Ascending aorta (tissue), 2 donors: Measurements from ENCODE around the gene MUSTN1. TPM values are rescaled to one million over a fixed set of nuclear protein-coding genes. Genes with fewer than 3 reads are reported as not detected.

ENCODE experiments used
- DNase-seq, 2 donors: peaks; one replicate each; pipeline ENCODE4 v3.0.0-alpha.2; 2019; ENCODE audit warnings: low spot score in 2 of 2
- H3K27ac ChIP-seq, 2 donors: fragments of 200-600 bp; sonication (generic); one replicate each; pipeline ENCODE4 v1.5.1; 2016 to 2017; ENCODE audit warnings: mild to moderate bottlenecking in 1 of 2
- H3K27me3 ChIP-seq: fragments of 200-600 bp; sonication (generic); one replicate; pipeline ENCODE4 v1.5.1; 2017
- H3K36me3 ChIP-seq, 2 donors: fragments of 200-600 bp; sonication (generic); one replicate each; pipeline ENCODE4 v1.5.1; 2016
- H3K4me1 ChIP-seq, 2 donors: fragments of 200-600 bp; sonication (generic); one replicate each; pipeline ENCODE4 v1.5.1; 2016 to 2017; ENCODE audit warnings: mild to moderate bottlenecking in 1 of 2
- H3K4me3 ChIP-seq, 2 donors: fragments of 200-600 bp; sonication (generic); one replicate each; pipeline ENCODE4 v1.5.1; 2016 to 2017; ENCODE audit warnings: mild to moderate bottlenecking in 1 of 2
- H3K9me3 ChIP-seq, 2 donors: fragments of 200-600 bp; sonication (generic); one replicate each; pipeline ENCODE4 v1.5.1; 2016
- CTCF ChIP-seq, 3 experiments: fragments of 200-600 bp in 2 of 3; fragments of 450-650 bp in 1 of 3; sonication (generic) in 2 of 3; IDR thresholded peaks; one replicate each; pipeline ENCODE4 v1.5.1; 2016 to 2019; ENCODE audit warnings: antibody characterized with exemption in 3 of 3, mild to moderate bottlenecking in 1 of 3, moderate library complexity in 1 of 3
- intact Hi-C: fragments of 100-400 bp; cut with DNase I; formaldehyde crosslinking; loops from one replicate; pipeline ENCODE4 v1.15.1; 2023
- total RNA-seq: library from RNA; depleted of rRNA; stranded (reverse); fragments of >200 nt; gene quantifications from one replicate; pipeline ENCODE4 v1.1.0, GENCODE V29; 2016

The MUSTN1 gene
- total RNA-seq, 1 donor from 2014 or later = 132 TPM

- H3K27ac ChIP-seq = no peak overlapping the region
- intact Hi-C loops = no loop called here
Observed at GRCh38 chr3:52796411-52796810, 38.4 kb downstream of the MUSTN1 start.

GRCh38 chr3:52795298-52795900 is 39.4 kb downstream of the MUSTN1 start:
- TF ChIP-seq CTCF (IDR thresholded peaks at IDR 0.05) = no peak
- H3K9me3 ChIP-seq = no peaks in the 10 kb centered on the region
- H3K4me1 ChIP-seq = no peaks in the 10 kb centered on the region
- no peaks in the 10 kb centered on the region for H3K27me3 ChIP-seq
- no peak overlapping the region for H3K27ac ChIP-seq
- H3K4me3 ChIP-seq = no peak overlapping the region
- DNase-seq = no peak
- intact Hi-C loops = no loop called here
- no peaks in the 10 kb centered on the region for H3K36me3 ChIP-seq

More at GRCh38 chr3:52796411-52796810, 38.4 kb downstream of the MUSTN1 start:
- Histone ChIP-seq H3K27me3 (no peaks in the 10 kb centered on the region), H3K4me3 (no peak overlapping the region), H3K9me3 (no peaks in the 10 kb centered on the region), H3K4me1 (no peaks in the 10 kb centered on the region), H3K36me3 (no peaks in the 10 kb centered on the region)
- TF ChIP-seq CTCF (IDR thresholded peaks at IDR 0.05) = no peak
- DNase-seq = no peak

- DNase-seq = no peak
- Histone ChIP-seq H3K27ac (no peak within 1 kb of the TSS), H3K4me3 (no peak within 1 kb of the TSS), H3K27me3 (no peaks in the 10 kb centered on the region), H3K4me1 (no peaks in the 10 kb centered on the region), H3K36me3 (no peaks in the 10 kb centered on the region), H3K9me3 (no peaks in the 10 kb centered on the region)
- no peak for TF ChIP-seq CTCF (IDR thresholded peaks at IDR 0.05)
- intact Hi-C loops = no loop called here
Observed at GRCh38 chr3:52794612-52795099, 40.2 kb downstream of the MUSTN1 start, which contains the start of gene ITIH3. Gene ITIH3 (plus strand): TSS chr3:52794796. CDS start chr3:52794804, 8 bp downstream.

- Histone ChIP-seq H3K27me3 (no peaks in the 10 kb centered on the region), H3K36me3 (no peaks in the 10 kb centered on the region), H3K4me1 (no peaks in the 10 kb centered on the region), H3K4me3 (no peak overlapping the region), H3K9me3 (no peaks in the 10 kb centered on the region), H3K27ac (no peak overlapping the region)
- no peak for DNase-seq
- no peak for TF ChIP-seq CTCF (IDR thresholded peaks at IDR 0.05)
- intact Hi-C loops = no loop called here
Observed at GRCh38 chr3:52793702-52794611, 40.9 kb downstream of the MUSTN1 start.

GRCh38 chr3:52792961-52793695 is 41.7 kb downstream of the MUSTN1 start:
- H3K4me3 ChIP-seq = no peak overlapping the region
- TF ChIP-seq CTCF (IDR thresholded peaks at IDR 0.05) = no peak
- H3K27ac ChIP-seq = no peak overlapping the region
- intact Hi-C loops = no loop called here
- H3K36me3 ChIP-seq = no peaks in the 10 kb centered on the region
- no peaks in the 10 kb centered on the region for H3K4me1 ChIP-seq
- no peaks in the 10 kb centered on the region for H3K27me3 ChIP-seq
- DNase-seq = no peak
- no peaks in the 10 kb centered on the region for H3K9me3 ChIP-seq
